ENCODE data around the gene PHACTR3. TPM values are rescaled to one million over a fixed set of nuclear protein-coding genes. Genes with fewer than 3 reads are reported as not detected.

The PHACTR3 gene
- total RNA-seq, 2 experiments from 2014 or later, result not detected

DNA sequence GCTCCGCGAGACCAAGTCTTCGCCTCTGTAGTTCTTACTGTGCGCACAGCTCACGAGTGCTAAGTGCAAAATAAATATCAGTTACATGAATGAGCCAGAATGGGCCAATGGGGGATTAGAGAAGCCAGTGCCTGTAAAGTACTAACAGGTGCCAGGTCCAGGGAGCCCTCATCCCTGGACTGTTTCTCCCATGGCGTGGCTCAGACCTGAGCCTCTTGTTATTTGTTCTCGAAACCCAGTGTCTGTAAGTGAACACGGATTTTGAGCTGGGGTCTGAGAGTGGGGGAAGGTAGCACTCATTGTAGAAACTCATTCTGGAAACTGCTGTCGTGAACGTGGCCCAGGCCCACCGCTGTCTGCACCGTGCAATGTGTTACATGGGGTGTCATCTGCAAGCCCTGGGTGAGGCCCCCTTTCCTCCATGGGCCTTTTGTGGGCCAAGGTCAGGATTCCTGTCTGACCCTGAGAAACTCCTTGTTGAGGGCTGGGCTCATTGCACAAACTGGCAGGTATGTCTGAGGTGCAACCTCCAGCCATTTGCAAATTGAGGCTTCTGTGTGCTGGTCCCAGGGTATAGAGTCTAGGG, 174.4 kb downstream of the PHACTR3 start:
- intact Hi-C loops (cut with micrococcal nuclease), result no loop called here
- TF ChIP-seq, protein P1, sequence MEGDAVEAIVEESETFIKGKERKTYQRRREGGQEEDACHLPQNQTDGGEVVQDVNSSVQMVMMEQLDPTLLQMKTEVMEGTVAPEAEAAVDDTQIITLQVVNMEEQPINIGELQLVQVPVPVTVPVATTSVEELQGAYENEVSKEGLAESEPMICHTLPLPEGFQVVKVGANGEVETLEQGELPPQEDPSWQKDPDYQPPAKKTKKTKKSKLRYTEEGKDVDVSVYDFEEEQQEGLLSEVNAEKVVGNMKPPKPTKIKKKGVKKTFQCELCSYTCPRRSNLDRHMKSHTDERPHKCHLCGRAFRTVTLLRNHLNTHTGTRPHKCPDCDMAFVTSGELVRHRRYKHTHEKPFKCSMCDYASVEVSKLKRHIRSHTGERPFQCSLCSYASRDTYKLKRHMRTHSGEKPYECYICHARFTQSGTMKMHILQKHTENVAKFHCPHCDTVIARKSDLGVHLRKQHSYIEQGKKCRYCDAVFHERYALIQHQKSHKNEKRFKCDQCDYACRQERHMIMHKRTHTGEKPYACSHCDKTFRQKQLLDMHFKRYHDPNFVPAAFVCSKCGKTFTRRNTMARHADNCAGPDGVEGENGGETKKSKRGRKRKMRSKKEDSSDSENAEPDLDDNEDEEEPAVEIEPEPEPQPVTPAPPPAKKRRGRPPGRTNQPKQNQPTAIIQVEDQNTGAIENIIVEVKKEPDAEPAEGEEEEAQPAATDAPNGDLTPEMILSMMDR (IDR thresholded peaks at IDR 0.05), result no peak
- no peak for DNase-seq
- CTCF ChIA-PET, result no interaction called here
- Mint-ChIP-seq H3K4me1 (ENCODE audit: low read depth) (no peaks in the 10 kb centered on the region), H3K27me3 (no peaks in the 10 kb centered on the region), H3K4me3 (no peak overlapping the region), H3K27ac (no peak overlapping the region), H3K36me3 (ENCODE audit: low read depth) (no peaks in the 10 kb centered on the region), H3K9me3 (no peaks in the 10 kb centered on the region)
- no peak for ATAC-seq
- POLR2A ChIA-PET, result no interaction called here

DNA sequence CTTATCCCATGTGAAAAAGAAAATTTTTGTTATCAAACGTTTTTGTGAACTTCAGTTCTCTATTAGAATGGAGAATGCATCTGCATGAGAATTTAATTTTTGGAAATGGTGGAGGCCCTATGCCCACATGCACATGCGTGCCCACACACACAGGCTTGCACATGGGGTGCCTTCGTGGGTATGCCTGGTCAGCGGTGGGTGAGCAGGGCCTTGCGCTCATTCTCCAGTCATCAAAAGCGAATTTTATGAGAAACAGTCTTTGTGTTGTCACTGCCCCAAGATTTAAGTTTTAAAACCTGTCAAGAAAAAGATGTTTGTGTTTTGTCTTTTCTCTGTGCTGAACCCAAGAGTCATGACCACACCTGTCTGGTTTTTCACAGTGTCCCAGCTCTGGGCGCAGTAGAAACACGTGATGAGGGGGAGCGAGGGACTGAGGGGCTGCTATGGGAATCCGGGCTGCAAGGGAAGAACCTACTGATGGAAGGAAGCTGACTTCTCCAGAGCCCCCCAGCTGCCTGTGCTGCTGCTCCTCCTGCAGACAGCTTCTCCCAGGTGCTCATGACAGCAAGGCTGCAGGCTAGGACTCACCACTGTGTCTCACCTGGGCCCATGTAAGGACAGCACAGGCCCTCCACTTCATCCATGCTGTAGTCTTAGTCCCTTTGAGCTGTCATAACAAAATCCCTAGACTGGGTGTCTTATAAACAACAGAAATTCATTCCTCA, 175.5 kb downstream of the PHACTR3 start:
- no peaks in the 10 kb centered on the region for H3K36me3 Mint-ChIP-seq (ENCODE audit: low read depth)
- DNase-seq (no peak), ATAC-seq (no peak)
- H3K9me3 Mint-ChIP-seq, result no peaks in the 10 kb centered on the region
- no peaks in the 10 kb centered on the region for H3K4me1 Mint-ChIP-seq (ENCODE audit: low read depth)
- no peak overlapping the region for H3K27ac Mint-ChIP-seq
- POLR2A ChIA-PET, result no interaction called here
- TF ChIP-seq, protein P1 (IDR thresholded peaks at IDR 0.05), result no peak
- intact Hi-C loops (cut with micrococcal nuclease), result loop anchor here (10.0 kb wide), 1 partner anchor 75 kb away; no protein-coding TSS in a partner anchor
- no peaks in the 10 kb centered on the region for H3K27me3 Mint-ChIP-seq
- CTCF ChIA-PET, result interaction anchor here (1.2 kb wide), 1 partner anchor 72 kb away, joined by 3 read pairs; no protein-coding TSS in a partner anchor
- H3K4me3 Mint-ChIP-seq, result no peak overlapping the region

DNA sequence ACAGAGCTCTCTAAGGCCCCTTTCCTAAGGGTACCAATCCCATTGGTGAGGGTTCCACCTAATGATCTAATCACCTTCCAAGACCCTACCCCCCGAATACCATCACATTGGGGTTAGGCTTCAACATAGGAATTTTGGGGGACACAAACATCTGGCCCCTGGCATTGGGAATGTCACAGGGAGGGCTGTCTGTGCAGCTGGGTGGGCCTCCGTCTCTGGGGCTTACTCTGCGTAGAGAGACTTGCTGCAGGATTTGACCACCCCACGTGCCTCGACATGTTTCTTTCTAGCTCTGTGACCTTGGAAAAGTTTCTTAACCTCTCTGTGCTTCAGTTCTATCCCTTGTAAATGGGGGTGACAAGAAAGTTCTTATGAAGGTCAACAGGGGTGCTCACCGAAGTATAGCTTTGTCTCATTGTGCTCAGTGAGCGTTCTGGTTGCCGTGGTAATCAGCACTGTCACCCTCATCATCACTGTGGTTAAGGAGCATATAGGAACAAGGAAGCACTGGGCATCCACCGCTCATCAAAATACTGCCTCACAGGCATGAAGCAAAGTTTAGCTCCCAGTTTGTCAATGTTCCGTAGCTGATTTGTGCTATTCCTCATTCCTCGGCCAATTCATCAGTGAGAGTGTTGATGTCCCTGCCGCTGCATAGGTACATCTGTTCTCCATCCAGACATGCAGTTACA, 176.3 kb downstream of the PHACTR3 start:
- no peaks in the 10 kb centered on the region for H3K27me3 Mint-ChIP-seq
- H3K4me3 Mint-ChIP-seq, result no peak overlapping the region
- CTCF ChIA-PET, result interaction anchor here (1.1 to 1.2 kb wide), 2 partner anchors 70 to 71 kb away, joined by 3 to 4 read pairs; no protein-coding TSS in a partner anchor
- TF ChIP-seq, protein P1 (IDR thresholded peaks at IDR 0.05), result no peak
- POLR2A ChIA-PET, result no interaction called here
- H3K27ac Mint-ChIP-seq, result no peak overlapping the region
- H3K4me1 Mint-ChIP-seq (ENCODE audit: low read depth), result no peaks in the 10 kb centered on the region
- DNase-seq (no peak), ATAC-seq (no peak)
- no peaks in the 10 kb centered on the region for H3K9me3 Mint-ChIP-seq
- no peaks in the 10 kb centered on the region for H3K36me3 Mint-ChIP-seq (ENCODE audit: low read depth)
- intact Hi-C loops (cut with micrococcal nuclease), result loop anchor here (10.0 kb wide), 1 partner anchor 74 kb away; no protein-coding TSS in a partner anchor

DNA sequence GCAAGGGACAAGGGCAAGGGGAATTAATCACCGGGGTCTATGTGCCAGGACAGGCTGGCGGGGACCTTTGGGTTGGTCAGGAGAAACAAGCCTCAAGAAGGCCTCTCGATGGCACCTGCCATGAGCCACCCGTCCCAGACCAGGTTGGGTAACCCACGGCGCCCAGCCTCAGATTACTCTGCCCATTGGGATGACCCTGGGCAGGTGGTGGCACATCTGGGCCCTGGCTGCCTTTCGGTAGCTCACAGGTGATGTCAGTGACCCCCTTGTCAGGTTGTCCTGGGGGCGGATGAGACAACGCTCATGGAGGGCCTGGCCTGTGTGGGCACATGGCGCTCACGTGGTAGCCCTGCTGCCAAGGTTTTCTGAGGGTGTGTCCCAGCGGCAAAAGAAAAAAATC, 176.9 kb downstream of the PHACTR3 start:
- intact Hi-C loops (cut with micrococcal nuclease), result loop anchor here (10.0 kb wide), 1 partner anchor 74 kb away; no protein-coding TSS in a partner anchor
- POLR2A ChIA-PET, result no interaction called here
- TF ChIP-seq, protein P1 (IDR thresholded peaks at IDR 0.05), result no peak
- no peaks in the 10 kb centered on the region for H3K4me1 Mint-ChIP-seq (ENCODE audit: low read depth)
- no peaks in the 10 kb centered on the region for H3K27me3 Mint-ChIP-seq
- no peak overlapping the region for H3K4me3 Mint-ChIP-seq
- no peaks in the 10 kb centered on the region for H3K9me3 Mint-ChIP-seq
- ATAC-seq (no peak), DNase-seq (no peak)
- no peak overlapping the region for H3K27ac Mint-ChIP-seq
- CTCF ChIA-PET, result interaction anchor here (1.1 kb wide), 1 partner anchor 69 kb away, joined by 4 read pairs; no protein-coding TSS in a partner anchor
- H3K36me3 Mint-ChIP-seq (ENCODE audit: low read depth), result no peaks in the 10 kb centered on the region

Measured in activated CD8-positive, alpha-beta T cell treated with anti-CD3 and anti-CD28 coated beads for 36 hours (primary cell).